Activated CD8-positive, alpha-beta T cell treated with anti-CD3 and anti-CD28 coated beads, Interleukin-2, amount 10 ng/mL, durations not matched to agents 7 days and 5 days (primary cell): Measurements from ENCODE around the gene OR6B3. TPM values are rescaled to one million over a fixed set of nuclear protein-coding genes. Genes with fewer than 3 reads are reported as not detected.

Experiments used
- ATAC-seq: fragments of 150-1000 bp; cut with Tn5 transposase; one replicate; pipeline ENCODE4 v1.10.0; 2021; ENCODE audit warnings: moderate library complexity
- CTCF ChIA-PET: fragments of 350-600 bp; sonication (Branson Sonifier 250); formaldehyde crosslinking; loops from one replicate; lab custom pipeline; 2021; ENCODE audit warnings: antibody characterized with exemption; lab: Charles Lee
- POLR2A ChIA-PET: fragments of 350-600 bp; sonication (Branson Sonifier 250); formaldehyde crosslinking; loops from one replicate; lab custom pipeline; 2021; ENCODE audit warnings: antibody characterized with exemption; lab: Charles Lee
- DNase-seq: peaks from one replicate; pipeline ENCODE4 v3.0.0-alpha.2; 2020
- H3K27ac Mint-ChIP-seq: one replicate; pipeline ENCODE4 v1.8.0; 2021; ENCODE audit warnings: mild to moderate bottlenecking, mixed read lengths
- H3K27me3 Mint-ChIP-seq: one replicate; pipeline ENCODE4 v1.8.0; 2021; ENCODE audit warnings: low read depth, mixed read lengths
- H3K36me3 Mint-ChIP-seq: one replicate; pipeline ENCODE4 v1.8.0; 2021; ENCODE audit warnings: low read depth, mixed read lengths
- H3K4me1 Mint-ChIP-seq: one replicate; pipeline ENCODE4 v1.8.0; 2021; ENCODE audit warnings: low read depth, mixed read lengths
- H3K4me3 Mint-ChIP-seq: one replicate; pipeline ENCODE4 v1.8.0; 2021; ENCODE audit warnings: mild to moderate bottlenecking, mixed read lengths
- H3K9me3 Mint-ChIP-seq: one replicate; pipeline ENCODE4 v1.8.0; 2022; ENCODE audit warnings: mixed read lengths; ENCODE audit not compliant: insufficient read depth
- total RNA-seq, 2 experiments: library from RNA; stranded (reverse); gene quantifications; one replicate each; pipeline ENCODE4 v1.2.3, GENCODE V29; 2021

OR6B3 gene
- total RNA-seq, 2 experiments from 2014 or later: not detected

DNA sequence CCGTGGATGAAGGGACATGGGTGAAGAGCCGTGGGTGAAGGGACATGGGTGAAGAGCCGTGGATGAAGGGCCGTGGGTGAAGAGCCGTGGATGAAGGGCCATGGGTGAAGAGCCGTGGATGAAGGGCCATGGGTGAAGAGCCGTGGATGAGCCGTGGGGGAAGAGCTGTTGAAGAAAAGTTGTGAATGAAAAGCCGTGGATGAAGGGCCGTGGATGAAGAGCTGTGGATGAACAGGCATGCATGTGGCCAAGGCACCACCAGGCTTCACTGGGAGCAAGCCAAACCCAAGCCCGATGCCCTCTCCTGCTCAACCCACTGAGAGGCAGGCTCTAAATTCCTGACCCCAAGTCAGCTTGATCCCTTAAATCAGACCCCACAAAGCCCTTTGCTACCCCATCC, 10.6 kb downstream of the OR6B3 start:
- ATAC-seq: no peak
- ChIA-PET POLR2A (no interaction called here), CTCF (no interaction called here)
- Mint-ChIP-seq H3K36me3 (no peaks in the 10 kb centered on the region), H3K27ac (no peak overlapping the region), H3K4me1 (no peaks in the 10 kb centered on the region), H3K27me3 (peaks cover 2% of the 10 kb centered on the region), H3K9me3 (no peaks in the 10 kb centered on the region), H3K4me3 (no peak overlapping the region)
- DNase-seq: no peak

DNA sequence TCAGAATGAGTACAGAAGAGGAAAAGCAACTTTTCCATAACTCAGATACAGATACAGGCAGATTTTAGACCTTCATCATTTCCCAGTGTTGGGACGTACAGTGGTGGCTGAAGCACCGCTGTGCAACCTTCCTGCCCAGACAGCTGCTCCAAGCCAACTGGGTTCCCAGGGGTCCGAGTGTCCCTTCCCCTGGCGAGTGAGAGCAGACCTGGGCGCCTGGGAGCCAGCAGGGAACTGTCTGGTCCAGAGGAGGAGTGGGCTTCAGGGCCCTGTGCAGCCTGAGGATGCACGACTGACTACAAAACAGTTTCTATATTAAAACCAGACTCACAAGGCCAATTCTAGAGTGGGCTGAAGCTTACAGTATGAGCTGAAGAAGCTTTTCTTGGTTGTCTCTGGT, 12.0 kb downstream of the OR6B3 start:
- DNase-seq: no peak
- POLR2A ChIA-PET: interaction anchor here (0.6 kb wide), 1 partner anchor 1356 kb away, joined by 4 read pairs; no protein-coding TSS in a partner anchor
- no peaks in the 10 kb centered on the region for H3K36me3 Mint-ChIP-seq

DNA sequence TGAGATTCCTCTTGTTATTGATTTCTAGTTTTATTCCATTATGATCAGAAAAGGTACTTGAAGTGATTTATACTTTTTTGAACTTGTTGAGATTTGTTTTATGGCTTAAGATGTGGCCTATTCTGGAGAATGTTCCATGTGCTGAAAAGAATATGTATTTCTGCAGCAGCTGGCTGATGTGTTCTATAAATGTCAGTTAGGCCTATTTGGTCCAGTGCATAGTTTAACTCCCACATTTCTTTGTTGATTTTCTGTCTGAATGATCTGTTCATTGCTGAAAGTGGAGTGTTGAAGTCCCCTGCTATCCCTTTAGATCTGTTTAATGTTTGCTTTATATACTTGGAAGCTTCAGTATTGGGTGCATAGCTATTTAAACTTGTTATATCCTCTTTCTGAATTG, 16.0 kb downstream of the OR6B3 start:
- ChIA-PET CTCF (no interaction called here), POLR2A (no interaction called here)
- Mint-ChIP-seq H3K27ac (no peak overlapping the region), H3K36me3 (no peaks in the 10 kb centered on the region), H3K9me3 (no peaks in the 10 kb centered on the region), H3K4me3 (no peak overlapping the region), H3K4me1 (no peaks in the 10 kb centered on the region), H3K27me3 (peaks cover 28% of the 10 kb centered on the region)
- no peak for DNase-seq
- ATAC-seq: no peak

More for the DNA sequence above, 12.0 kb downstream of the OR6B3 start:
- peaks cover 11% of the 10 kb centered on the region for H3K27me3 Mint-ChIP-seq
- no peak overlapping the region for H3K4me3 Mint-ChIP-seq
- no peak overlapping the region for H3K27ac Mint-ChIP-seq
- CTCF ChIA-PET: no interaction called here
- H3K9me3 Mint-ChIP-seq: no peaks in the 10 kb centered on the region
- no peaks in the 10 kb centered on the region for H3K4me1 Mint-ChIP-seq
- no peak for ATAC-seq

DNA sequence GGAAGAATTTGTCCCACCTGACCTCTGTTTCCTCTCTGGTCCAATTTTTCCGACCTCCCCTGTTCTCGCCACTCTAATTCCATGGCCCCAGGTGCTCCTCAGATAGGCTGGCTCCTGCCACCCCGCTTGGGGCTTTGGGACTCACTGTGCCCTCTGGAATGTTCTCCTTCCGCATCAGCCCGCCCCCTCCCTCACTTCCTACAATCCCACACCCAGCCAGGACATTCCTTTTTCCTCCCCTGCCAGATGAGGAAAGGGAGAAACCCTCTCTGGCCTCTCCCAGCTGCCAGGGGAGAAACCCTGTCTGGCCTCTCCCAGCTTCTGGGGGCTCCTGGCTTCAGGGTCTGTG, 20.0 kb downstream of the OR6B3 start:
- ChIA-PET POLR2A (no interaction called here), CTCF (no interaction called here)
- Mint-ChIP-seq H3K9me3 (no peaks in the 10 kb centered on the region), H3K27ac (no peak overlapping the region), H3K4me1 (no peaks in the 10 kb centered on the region), H3K27me3 (peaks cover 32% of the 10 kb centered on the region), H3K36me3 (no peaks in the 10 kb centered on the region), H3K4me3 (no peak overlapping the region)
- DNase-seq: no peak
- no peak for ATAC-seq

DNA sequence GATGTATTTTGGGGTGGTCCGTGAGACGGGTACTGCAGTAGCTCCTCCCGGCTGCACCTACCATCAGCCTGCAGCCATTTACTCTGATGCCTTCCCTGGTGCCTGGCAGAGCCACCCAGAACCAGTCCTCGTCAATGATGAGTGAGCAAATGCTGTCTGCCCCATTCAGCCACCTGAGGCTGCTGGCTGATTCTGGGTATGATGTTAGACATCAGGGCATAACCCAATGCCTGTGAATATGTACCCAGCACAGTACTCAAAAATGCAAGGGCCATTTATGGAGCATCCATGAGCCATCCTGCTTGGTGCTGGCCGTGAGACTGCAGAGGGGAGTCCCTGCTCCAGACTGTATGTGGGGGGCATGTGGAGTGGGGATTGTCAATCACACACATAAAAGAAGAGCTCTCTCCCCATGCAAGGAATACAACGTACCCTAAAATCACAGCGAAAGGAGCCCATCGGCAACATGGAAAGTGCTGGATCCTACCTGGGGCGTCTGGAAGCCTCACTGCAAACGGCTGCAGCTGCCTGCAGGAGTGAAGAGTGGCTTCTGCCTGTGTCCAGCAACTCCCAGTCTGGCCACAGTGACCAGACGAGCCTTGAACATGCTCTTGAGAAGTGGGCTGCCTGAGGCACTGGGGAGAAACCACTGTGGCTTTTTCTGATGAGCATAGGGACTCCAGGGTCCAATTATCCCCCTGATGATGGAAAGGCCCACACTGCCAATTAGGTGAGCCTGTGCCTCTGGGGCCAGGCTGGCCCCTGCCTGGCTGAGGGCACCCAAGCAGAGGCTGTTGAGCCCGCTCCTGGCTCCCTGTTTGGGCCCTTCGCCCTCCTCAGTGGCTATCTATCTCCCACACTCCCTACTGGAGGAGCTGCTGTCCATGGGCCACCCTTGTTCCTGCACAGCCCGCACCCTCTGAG, 20.7 kb downstream of the OR6B3 start:
- Mint-ChIP-seq H3K27me3 (peaks cover 32% of the 10 kb centered on the region), H3K4me1 (no peaks in the 10 kb centered on the region), H3K27ac (no peak overlapping the region), H3K9me3 (no peaks in the 10 kb centered on the region), H3K36me3 (no peaks in the 10 kb centered on the region), H3K4me3 (no peak overlapping the region)
- DNase-seq: no peak
- ChIA-PET POLR2A (no interaction called here), CTCF (no interaction called here)
- ATAC-seq: no peak

DNA sequence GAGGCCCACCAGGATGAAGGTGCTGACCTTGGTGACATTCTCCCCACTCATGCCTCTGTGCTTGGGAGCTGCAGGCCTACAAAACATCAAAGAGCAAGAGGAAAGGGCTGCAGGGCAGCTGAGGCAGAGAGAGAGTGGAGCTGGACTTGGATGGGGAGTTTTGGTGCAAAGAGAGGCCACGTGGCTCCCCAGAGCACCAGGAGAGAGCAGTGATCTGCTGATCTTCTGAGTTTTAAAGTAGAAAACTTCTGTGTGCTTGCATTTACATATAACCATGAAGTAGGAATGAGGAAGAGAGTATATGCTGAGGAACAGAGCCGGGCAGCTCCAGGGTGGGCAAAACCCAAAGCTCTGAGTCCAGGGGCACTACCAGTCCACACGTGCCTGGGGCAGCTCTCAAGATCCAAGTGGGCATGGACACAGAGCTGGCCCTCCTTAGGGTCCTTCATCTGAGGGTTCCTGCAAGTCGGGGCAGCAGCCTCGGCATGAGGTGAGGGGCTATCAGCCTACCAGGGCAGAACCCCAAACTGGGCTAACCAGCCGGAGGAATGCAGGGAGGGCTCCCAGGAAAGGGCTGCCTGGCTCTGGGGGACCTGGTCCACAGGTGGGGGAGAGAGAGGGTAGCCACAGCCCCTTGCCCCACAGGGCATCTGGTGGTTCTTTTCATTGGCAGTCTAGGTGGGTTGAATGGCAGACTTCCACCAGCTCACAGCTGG, 22.8 kb downstream of the OR6B3 start, which contains the start of gene OR6B2:
OR6B2 (minus strand) TSS at position 51 of the 716 bp plus-strand sequence; CDS start at position 51, 0 bp downstream.
- H3K36me3 Mint-ChIP-seq: no peaks in the 10 kb centered on the region
- DNase-seq (no peak), ATAC-seq (no peak)
- peaks cover 25% of the 10 kb centered on the region for H3K27me3 Mint-ChIP-seq
- POLR2A ChIA-PET: no interaction called here
- no peaks in the 10 kb centered on the region for H3K9me3 Mint-ChIP-seq
- CTCF ChIA-PET: no interaction called here
- H3K4me1 Mint-ChIP-seq: peaks cover 4% of the 10 kb centered on the region
- H3K27ac Mint-ChIP-seq: no peak within 1 kb of the TSS
- no peak within 1 kb of the TSS for H3K4me3 Mint-ChIP-seq

DNA sequence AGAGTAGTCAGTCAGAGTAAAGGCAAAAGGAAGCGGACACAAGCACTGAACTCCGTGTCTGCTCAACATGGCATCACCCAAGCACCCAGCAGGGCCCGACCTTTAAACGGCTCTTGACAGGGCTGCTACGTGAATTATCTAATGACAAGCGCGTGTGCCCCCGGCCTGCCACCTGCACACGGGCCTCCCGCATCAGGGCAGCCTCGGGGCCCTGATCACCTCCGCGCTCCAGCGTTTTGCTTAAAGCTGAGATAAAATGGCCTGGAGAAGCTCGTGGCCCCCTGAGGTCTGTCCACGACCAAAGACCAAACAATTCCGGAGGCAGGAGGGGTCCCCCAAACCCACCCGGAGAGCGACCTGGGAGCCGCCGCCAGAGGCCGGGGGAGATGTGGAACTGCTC, 28.6 kb downstream of the OR6B3 start:
- H3K36me3 Mint-ChIP-seq: peaks cover 13% of the 10 kb centered on the region
- peaks cover 19% of the 10 kb centered on the region for H3K4me1 Mint-ChIP-seq
- ATAC-seq (peak; percentile 50), DNase-seq (peak; percentile 47)
- H3K4me3 Mint-ChIP-seq: peak overlapping the region; percentile 92
- H3K27me3 Mint-ChIP-seq: peaks cover 11% of the 10 kb centered on the region
- H3K27ac Mint-ChIP-seq: peak overlapping the region; percentile 95
- ChIA-PET POLR2A (interaction anchor here (0.6 to 1.6 kb wide), 7 partner anchors 9 to 1677 kb away, joined by 3 to 4 read pairs (median 3); partner anchors contain the start of gene ING5), CTCF (no interaction called here)
- H3K9me3 Mint-ChIP-seq: no peaks in the 10 kb centered on the region

DNA sequence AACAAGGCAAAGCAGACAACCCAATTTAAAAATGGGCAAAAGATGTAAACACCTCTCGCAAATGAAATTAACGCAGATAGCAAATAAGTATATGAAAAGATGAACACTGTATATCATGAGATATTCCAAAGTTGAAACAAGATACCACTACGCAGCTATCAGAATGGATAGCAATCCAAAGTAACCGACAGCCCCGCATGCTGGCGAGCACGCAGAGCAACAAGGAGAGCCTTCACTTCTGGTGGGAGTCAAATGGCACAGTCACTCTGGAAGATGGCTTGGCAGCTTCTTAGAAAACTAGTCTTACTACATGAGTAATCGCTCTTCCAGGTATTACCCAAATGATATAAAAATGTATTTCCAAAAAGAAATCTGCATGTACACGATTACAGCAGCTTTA, 29.5 kb downstream of the OR6B3 start:
- H3K27me3 Mint-ChIP-seq: peaks cover 8% of the 10 kb centered on the region
- H3K4me3 Mint-ChIP-seq: peak overlapping the region; percentile 92
- ChIA-PET POLR2A (no interaction called here), CTCF (interaction anchor here (3.7 kb wide), 1 partner anchor 11 kb away, joined by 19 read pairs; no protein-coding TSS in a partner anchor)
- H3K9me3 Mint-ChIP-seq: no peaks in the 10 kb centered on the region
- ATAC-seq (no peak), DNase-seq (no peak)
- H3K4me1 Mint-ChIP-seq: peaks cover 19% of the 10 kb centered on the region
- H3K27ac Mint-ChIP-seq: peak overlapping the region; percentile 95
- H3K36me3 Mint-ChIP-seq: peaks cover 17% of the 10 kb centered on the region

DNA sequence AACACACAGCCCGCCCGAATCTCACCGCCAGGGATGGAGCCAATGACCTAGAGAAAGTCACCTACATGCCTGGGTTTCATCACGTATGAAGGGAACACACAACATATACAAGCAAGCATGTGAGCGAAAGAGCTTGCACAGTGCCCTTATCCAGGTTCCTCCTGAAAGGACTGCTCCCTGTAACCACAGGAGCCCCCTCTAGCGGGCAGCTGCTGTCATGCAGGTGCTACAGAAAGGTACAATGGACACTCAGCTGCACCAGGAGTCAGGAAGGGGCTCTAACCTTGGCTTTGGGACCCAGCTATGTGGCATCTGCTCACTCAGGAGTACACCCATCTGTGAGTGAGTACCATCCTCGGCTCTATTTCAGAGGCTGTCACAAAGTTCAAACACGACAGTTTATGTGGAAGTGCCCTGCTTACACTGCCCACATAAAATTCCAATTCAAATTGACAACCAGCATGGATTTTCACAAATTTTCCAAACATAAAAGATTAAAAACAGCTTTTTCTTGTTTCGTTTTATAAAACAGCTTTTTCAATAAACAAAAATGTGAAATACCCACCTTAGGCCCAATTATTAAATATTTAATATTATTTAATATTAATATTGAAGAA, 31.7 kb downstream of the OR6B3 start:
- Mint-ChIP-seq H3K27me3 (no peaks in the 10 kb centered on the region), H3K4me1 (peaks cover 18% of the 10 kb centered on the region), H3K36me3 (peaks cover 38% of the 10 kb centered on the region), H3K4me3 (no peak overlapping the region), H3K9me3 (no peaks in the 10 kb centered on the region), H3K27ac (no peak overlapping the region)
- ChIA-PET POLR2A (interaction anchor here (0.7 kb wide), 1 partner anchor 17 kb away, joined by 3 read pairs; no protein-coding TSS in a partner anchor), CTCF (interaction anchor here (0.9 to 3.7 kb wide), 9 partner anchors 9 to 184 kb away, joined by 3 to 19 read pairs (median 4); no protein-coding TSS in a partner anchor)
- ATAC-seq (peak; percentile 22), DNase-seq (peak; percentile 72)

DNA sequence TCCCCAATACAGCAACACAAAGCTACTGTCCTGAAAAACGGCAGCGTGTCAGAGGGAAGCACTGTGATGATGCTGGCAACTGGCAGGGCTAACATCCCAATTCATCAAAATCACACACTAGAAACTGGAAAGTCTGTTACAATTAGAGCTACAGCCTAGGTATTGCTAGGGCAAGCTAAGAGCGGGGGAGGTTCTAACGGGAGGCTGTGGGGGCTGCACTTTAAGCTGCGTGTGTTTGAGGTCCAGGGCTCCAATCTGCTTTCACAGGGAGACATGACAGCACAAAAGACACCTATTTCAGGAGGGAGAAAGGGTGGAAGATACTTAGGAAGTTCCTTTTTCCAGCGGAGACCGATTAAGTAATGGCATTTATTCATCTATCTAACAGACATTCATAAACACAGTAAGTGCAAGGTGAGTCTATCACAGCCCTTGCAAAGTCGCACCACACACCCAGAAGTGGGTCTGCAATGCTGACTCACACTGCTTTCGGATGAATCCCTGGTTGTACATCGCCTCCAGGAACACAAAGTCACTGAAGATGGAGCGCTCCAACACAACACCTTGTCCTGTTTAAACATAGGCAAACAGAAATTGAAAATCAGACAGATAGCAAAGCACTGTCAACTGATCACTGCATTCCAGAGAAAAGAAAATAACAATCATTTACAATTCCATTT, 35.1 kb downstream of the OR6B3 start:
- H3K27ac Mint-ChIP-seq: no peak overlapping the region
- CTCF ChIA-PET: no interaction called here
- POLR2A ChIA-PET: no interaction called here

DNA sequence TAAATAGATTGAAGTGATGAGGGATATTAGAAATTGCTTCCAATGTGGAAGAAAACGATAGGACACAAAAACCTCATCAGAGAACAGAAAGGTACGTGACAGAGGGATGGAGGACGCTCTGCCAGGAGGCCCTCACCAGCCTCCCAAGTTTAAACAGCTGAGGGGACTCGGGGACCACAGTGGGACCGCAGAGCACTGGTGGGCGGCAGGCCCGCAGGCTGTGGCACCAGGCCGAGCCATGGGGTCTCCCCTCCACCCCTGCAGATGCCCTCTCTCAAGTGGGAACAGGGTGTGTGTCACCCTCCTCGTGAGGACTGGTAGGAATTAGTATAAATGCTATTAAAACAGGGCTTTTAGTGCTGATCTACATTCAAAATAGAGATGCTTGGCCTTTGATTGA, 39.0 kb downstream of the OR6B3 start:
- CTCF ChIA-PET: interaction anchor here (2.9 kb wide), 1 partner anchor 8 kb away, joined by 19 read pairs; no protein-coding TSS in a partner anchor
- no peaks in the 10 kb centered on the region for H3K4me1 Mint-ChIP-seq
- peaks cover 54% of the 10 kb centered on the region for H3K36me3 Mint-ChIP-seq

More for the DNA sequence above, 35.1 kb downstream of the OR6B3 start:
- ATAC-seq (no peak), DNase-seq (no peak)
- H3K4me1 Mint-ChIP-seq: peaks cover 4% of the 10 kb centered on the region
- peaks cover 51% of the 10 kb centered on the region for H3K36me3 Mint-ChIP-seq
- H3K4me3 Mint-ChIP-seq: no peak overlapping the region
- H3K27me3 Mint-ChIP-seq: no peaks in the 10 kb centered on the region
- no peaks in the 10 kb centered on the region for H3K9me3 Mint-ChIP-seq

More for the DNA sequence above, 39.0 kb downstream of the OR6B3 start:
- no peak for DNase-seq
- no peak overlapping the region for H3K27ac Mint-ChIP-seq
- no peaks in the 10 kb centered on the region for H3K27me3 Mint-ChIP-seq
- H3K9me3 Mint-ChIP-seq: no peaks in the 10 kb centered on the region
- POLR2A ChIA-PET: no interaction called here
- no peak for ATAC-seq
- H3K4me3 Mint-ChIP-seq: no peak overlapping the region
